Smooth muscle cell (in vitro differentiated cells): Measurements from ENCODE around the gene TMEM63C. TPM values are rescaled to one million over a fixed set of nuclear protein-coding genes. Genes with fewer than 3 reads are reported as not detected.

Source experiments
- DNase-seq: peaks from one replicate; lab custom pipeline; 2025; ENCODE audit not compliant: unreplicated experiment; lab: John Stamatoyannopoulos, UW
- H2AFZ ChIP-seq: fragments of 200-600 bp; sonication (generic); 2 replicates; pipeline ENCODE4 v1.6.0; 2016; ENCODE audit warnings: antibody characterized with exemption, low read depth, mild to moderate bottlenecking
- H3F3A ChIP-seq: fragments of 200-600 bp; sonication (generic); 2 replicates; pipeline ENCODE4 v1.6.0; 2017; ENCODE audit warnings: antibody characterized with exemption, low read depth
- H3K27ac ChIP-seq: fragments of 200-600 bp; sonication (generic); 2 replicates; pipeline ENCODE4 v1.5.1; 2016; ENCODE audit warnings: low read depth, mild to moderate bottlenecking
- H3K27me3 ChIP-seq: fragments of 200-600 bp; sonication (generic); 2 replicates; pipeline ENCODE4 v1.6.1; 2016; ENCODE audit warnings: low read depth, mild to moderate bottlenecking
- H3K36me3 ChIP-seq: fragments of 200-600 bp; sonication (generic); 2 replicates; pipeline ENCODE4 v1.5.1; 2016; ENCODE audit warnings: low read depth
- H3K4me1 ChIP-seq: fragments of 200-600 bp; sonication (generic); 2 replicates; pipeline ENCODE4 v1.5.1; 2016; ENCODE audit warnings: low read depth
- H3K4me2 ChIP-seq: fragments of 200-600 bp; sonication (generic); 2 replicates; pipeline ENCODE4 v1.6.0; 2016; ENCODE audit warnings: mild to moderate bottlenecking
- H3K4me3 ChIP-seq: fragments of 200-600 bp; sonication (generic); 2 replicates; pipeline ENCODE4 v1.5.1; 2016; ENCODE audit warnings: mild to moderate bottlenecking
- H3K79me2 ChIP-seq: fragments of 200-600 bp; sonication (generic); 2 replicates; pipeline ENCODE4 v1.6.0; 2016; ENCODE audit warnings: low read depth, mild to moderate bottlenecking
- H3K9ac ChIP-seq: fragments of 200-600 bp; sonication (generic); 2 replicates; pipeline ENCODE4 v1.6.0; 2016; ENCODE audit warnings: low read depth
- H3K9me3 ChIP-seq: fragments of 200-600 bp; sonication (generic); replicated peaks from 2 replicates; pipeline ENCODE4 v1.5.1; 2016; ENCODE audit warnings: low read depth
- H4K20me1 ChIP-seq: fragments of 200-600 bp; sonication (generic); 2 replicates; pipeline ENCODE4 v1.6.0; 2016; ENCODE audit warnings: low read depth
- WGBS: methylation state at CpG from one replicate; pipeline ENCODE4 v1.1.7; 2016; ENCODE audit warnings: low lambda C conversion rate; 5-methylcytosine and 5-hydroxymethylcytosine counted together
- polyA plus RNA-seq: library from polyadenylated mRNA; unstranded; fragments of >200 nt; fragmentation: Nextera tagmentation; extraction: Ambion mirVana; gene quantifications from 2 replicates; pipeline ENCODE4 v1.2.1, GENCODE V29; 2016
- total RNA-seq: library from RNA; depleted of rRNA; stranded (reverse); fragments of >200 nt; gene quantifications from 2 replicates; pipeline ENCODE4 v1.2.3, GENCODE V29; 2014
- TF ChIP-seq, protein P1 (sequence below): fragments of 200-600 bp; sonication (generic); IDR thresholded peaks from 2 replicates; pipeline ENCODE4 v1.5.1; 2017; ENCODE audit warnings: borderline replicate concordance, mild to moderate bottlenecking, antibody characterized with exemption; ENCODE audit not compliant: insufficient read depth, poor library complexity, severe bottlenecking

Gene TMEM63C
- total and polyA plus RNA-seq, 2 experiments from 2014 or later: 4.3 to 7.7 TPM

DNA sequence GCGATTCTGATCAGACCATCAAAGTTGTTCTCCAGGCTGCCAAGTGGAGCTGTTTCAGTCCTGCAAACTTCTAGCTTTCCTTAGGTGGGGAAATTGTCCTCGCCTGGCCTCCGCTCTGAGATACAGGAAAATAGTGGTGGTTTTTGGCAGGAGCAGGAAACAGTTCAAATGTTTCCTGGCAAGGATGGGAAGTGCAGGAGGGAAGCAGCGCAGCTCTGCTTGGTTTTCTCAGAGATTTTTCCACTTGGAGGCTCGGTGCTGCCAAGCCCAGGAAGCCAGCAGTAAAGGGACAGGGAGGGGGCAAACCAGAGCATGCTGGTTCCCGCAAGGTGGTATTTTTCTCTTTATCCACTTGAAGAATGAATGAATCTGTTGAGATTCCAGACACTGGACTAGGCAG lies 17.0 kb downstream of the TMEM63C start:
- H3K79me2 ChIP-seq: no peaks in the 10 kb centered on the region
- no peak overlapping the region for H3K27ac ChIP-seq
- no peaks in the 10 kb centered on the region for H3K4me1 ChIP-seq
- TF ChIP-seq, protein P1, sequence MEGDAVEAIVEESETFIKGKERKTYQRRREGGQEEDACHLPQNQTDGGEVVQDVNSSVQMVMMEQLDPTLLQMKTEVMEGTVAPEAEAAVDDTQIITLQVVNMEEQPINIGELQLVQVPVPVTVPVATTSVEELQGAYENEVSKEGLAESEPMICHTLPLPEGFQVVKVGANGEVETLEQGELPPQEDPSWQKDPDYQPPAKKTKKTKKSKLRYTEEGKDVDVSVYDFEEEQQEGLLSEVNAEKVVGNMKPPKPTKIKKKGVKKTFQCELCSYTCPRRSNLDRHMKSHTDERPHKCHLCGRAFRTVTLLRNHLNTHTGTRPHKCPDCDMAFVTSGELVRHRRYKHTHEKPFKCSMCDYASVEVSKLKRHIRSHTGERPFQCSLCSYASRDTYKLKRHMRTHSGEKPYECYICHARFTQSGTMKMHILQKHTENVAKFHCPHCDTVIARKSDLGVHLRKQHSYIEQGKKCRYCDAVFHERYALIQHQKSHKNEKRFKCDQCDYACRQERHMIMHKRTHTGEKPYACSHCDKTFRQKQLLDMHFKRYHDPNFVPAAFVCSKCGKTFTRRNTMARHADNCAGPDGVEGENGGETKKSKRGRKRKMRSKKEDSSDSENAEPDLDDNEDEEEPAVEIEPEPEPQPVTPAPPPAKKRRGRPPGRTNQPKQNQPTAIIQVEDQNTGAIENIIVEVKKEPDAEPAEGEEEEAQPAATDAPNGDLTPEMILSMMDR: no peak
- no peak overlapping the region for H2AFZ ChIP-seq
- WGBS: 91% methylated on average over 6 of the region's 6 CpGs
- H3F3A ChIP-seq: no peaks in the 10 kb centered on the region
- no peaks in the 10 kb centered on the region for H3K9me3 ChIP-seq
- no peak overlapping the region for H3K4me3 ChIP-seq
- no peaks in the 10 kb centered on the region for H3K36me3 ChIP-seq
- no peak for DNase-seq
- peaks cover 2% of the 10 kb centered on the region for H3K27me3 ChIP-seq
- peaks cover 32% of the 10 kb centered on the region for H4K20me1 ChIP-seq
- no peak overlapping the region for H3K9ac ChIP-seq
- H3K4me2 ChIP-seq: no peak overlapping the region

DNA sequence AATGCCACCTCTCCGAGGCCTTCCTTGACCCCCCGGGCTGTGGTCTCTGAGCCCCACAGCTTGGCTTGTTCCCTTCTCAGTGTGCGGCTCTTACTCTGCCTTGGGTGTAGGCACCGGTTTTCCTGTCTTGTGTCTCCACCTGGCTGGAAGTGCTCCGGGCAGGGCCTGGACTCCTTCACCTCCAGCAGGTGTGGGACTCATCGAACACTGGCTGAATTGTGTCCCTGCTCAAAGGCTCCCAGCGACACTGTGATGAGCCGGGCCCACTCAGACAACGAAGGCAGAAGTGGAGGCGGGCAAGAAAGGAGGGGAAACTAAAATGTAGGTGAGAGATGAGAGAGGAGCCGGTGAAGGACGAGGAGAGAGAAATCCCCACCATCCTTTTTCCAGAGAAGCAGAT lies 18.0 kb downstream of the TMEM63C start:
- H3K27me3 ChIP-seq: peaks cover 2% of the 10 kb centered on the region
- 83% methylated on average over 12 of the region's 12 CpGs for WGBS
- TF ChIP-seq, protein P1: no peak

DNA sequence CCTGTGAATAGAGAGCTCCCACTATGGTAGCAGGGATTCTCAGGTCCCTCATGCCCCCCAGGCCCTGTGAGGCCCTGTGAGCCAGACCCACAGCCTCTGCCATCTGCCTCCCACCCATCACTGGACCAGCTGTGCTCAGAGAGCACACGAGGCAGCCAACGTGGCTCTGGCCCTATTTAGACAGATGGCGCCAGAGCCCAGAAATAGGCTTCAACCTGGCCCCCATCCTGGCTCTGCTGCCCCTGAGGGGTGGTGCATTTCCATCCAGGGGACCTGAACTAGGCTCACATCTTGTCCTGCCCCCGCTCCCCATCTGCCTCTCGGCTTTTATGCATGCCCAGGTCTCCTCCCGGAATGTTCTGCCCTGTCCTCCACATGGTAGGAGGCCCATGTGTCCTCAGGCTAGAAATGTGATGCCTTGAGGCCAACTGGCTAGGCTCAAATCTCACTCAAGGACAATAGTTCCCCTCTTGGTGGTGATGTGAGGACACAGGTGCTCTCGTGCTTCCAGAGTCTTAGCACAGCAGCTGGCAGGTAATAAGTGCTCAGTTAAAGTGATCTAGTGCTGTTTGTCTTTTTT lies 18.9 kb downstream of the TMEM63C start:
- WGBS: 74% methylated on average over 7 of the region's 7 CpGs
- H3K9ac ChIP-seq: no peak overlapping the region
- TF ChIP-seq, protein P1: no peak

More for the DNA sequence above, 18.0 kb downstream of the TMEM63C start:
- Histone ChIP-seq H3K4me2 (no peak overlapping the region), H3K4me1 (no peaks in the 10 kb centered on the region), H3K27ac (no peak overlapping the region), H3K9me3 (no peaks in the 10 kb centered on the region), H2AFZ (no peak overlapping the region), H3K79me2 (no peaks in the 10 kb centered on the region), H3F3A (no peaks in the 10 kb centered on the region), H3K36me3 (no peaks in the 10 kb centered on the region), H4K20me1 (peaks cover 36% of the 10 kb centered on the region), H3K9ac (no peak overlapping the region), H3K4me3 (no peak overlapping the region)
- DNase-seq: no peak

DNA sequence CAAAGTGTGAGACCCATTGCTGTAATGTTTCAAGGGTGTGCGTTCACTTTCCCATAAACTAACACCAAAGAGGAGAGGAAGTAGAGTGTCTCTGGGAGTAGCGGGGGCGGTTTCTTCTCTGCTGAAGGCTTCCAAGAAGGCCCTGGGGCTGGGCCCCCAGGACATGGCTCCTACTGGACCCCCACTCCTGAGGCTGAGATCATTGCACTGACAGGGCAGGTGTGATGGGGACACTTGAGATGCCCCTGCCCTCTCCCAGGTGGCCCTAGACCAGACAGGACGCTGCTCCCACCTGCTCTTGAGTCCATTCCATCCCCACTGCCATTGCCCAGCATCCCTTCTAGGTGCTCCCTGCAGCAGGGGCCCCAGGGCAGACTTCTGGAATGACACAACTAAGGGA lies 20.1 kb downstream of the TMEM63C start:
- Histone ChIP-seq H4K20me1 (peaks cover 32% of the 10 kb centered on the region), H2AFZ (no peak overlapping the region), H3K4me1 (no peaks in the 10 kb centered on the region), H3K27me3 (no peaks in the 10 kb centered on the region), H3K9me3 (no peaks in the 10 kb centered on the region), H3F3A (no peaks in the 10 kb centered on the region), H3K27ac (no peak overlapping the region), H3K4me3 (no peak overlapping the region), H3K79me2 (no peaks in the 10 kb centered on the region), H3K4me2 (no peak overlapping the region), H3K9ac (no peak overlapping the region), H3K36me3 (no peaks in the 10 kb centered on the region)
- DNase-seq: no peak
- TF ChIP-seq, protein P1: no peak
- 96% methylated on average over 4 of the region's 4 CpGs for WGBS

More for the DNA sequence above, 18.9 kb downstream of the TMEM63C start:
- no peak overlapping the region for H3K4me2 ChIP-seq
- H3K27me3 ChIP-seq: peaks cover 2% of the 10 kb centered on the region
- H3K27ac ChIP-seq: no peak overlapping the region
- H3K36me3 ChIP-seq: no peaks in the 10 kb centered on the region
- H3K9me3 ChIP-seq: no peaks in the 10 kb centered on the region
- H3K4me3 ChIP-seq: no peak overlapping the region
- H3K79me2 ChIP-seq: no peaks in the 10 kb centered on the region
- H2AFZ ChIP-seq: no peak overlapping the region
- no peaks in the 10 kb centered on the region for H3K4me1 ChIP-seq
- H4K20me1 ChIP-seq: peaks cover 39% of the 10 kb centered on the region
- no peak for DNase-seq
- no peaks in the 10 kb centered on the region for H3F3A ChIP-seq
